ENCODE data around the gene RNF220. TPM values are rescaled to one million over a fixed set of nuclear protein-coding genes. Genes with fewer than 3 reads are reported as not detected.

The RNF220 gene
- total RNA-seq, 1 donor from 2014 or later: 52.5 TPM

GRCh38 chr1:44484155-44484688 is 79.2 kb downstream of the RNF220 start:
- Histone ChIP-seq H3K36me3 (no peaks in the 10 kb centered on the region), H3K27me3 (no peaks in the 10 kb centered on the region), H3K27ac (no peak overlapping the region), H3K4me3 (no peak overlapping the region), H3K4me1 (peaks cover 23% of the 10 kb centered on the region), H3K9me3 (no peaks in the 10 kb centered on the region)
- intact Hi-C loops (cut with DNase I): no loop called here
- TF ChIP-seq POLR2AphosphoS5 (IDR thresholded peaks at IDR 0.05; ENCODE audit: insufficient read depth in 1 of 2, low read depth in 1 of 2) (no peak), POLR2A (IDR thresholded peaks at IDR 0.05) (no peak), CTCF (IDR thresholded peaks at IDR 0.05) (no peak)
- no peak for DNase-seq (ENCODE audit: extremely low spot score in 2 of 2)

GRCh38 chr1:44485229-44485933 is 80.3 kb downstream of the RNF220 start:
- intact Hi-C loops (cut with DNase I): no loop called here
- Histone ChIP-seq H3K4me1 (peaks cover 23% of the 10 kb centered on the region), H3K27me3 (no peaks in the 10 kb centered on the region), H3K27ac (peak overlapping the region; percentile 43), H3K36me3 (no peaks in the 10 kb centered on the region), H3K9me3 (no peaks in the 10 kb centered on the region), H3K4me3 (no peak overlapping the region)
- peak in 1 of 2 donors; percentile 26 for TF ChIP-seq POLR2AphosphoS5 (IDR thresholded peaks at IDR 0.05; ENCODE audit: insufficient read depth in 1 of 2, low read depth in 1 of 2)
- no peak for TF ChIP-seq CTCF (IDR thresholded peaks at IDR 0.05)
- TF ChIP-seq POLR2A (IDR thresholded peaks at IDR 0.05): no peak
- DNase-seq (ENCODE audit: extremely low spot score in 2 of 2): no peak

GRCh38 chr1:44485934-44486460 is 80.9 kb downstream of the RNF220 start:
- no peak for DNase-seq (ENCODE audit: extremely low spot score in 2 of 2)
- Histone ChIP-seq H3K27ac (peak overlapping the region; percentile 43), H3K4me1 (peaks cover 23% of the 10 kb centered on the region), H3K4me3 (no peak overlapping the region), H3K27me3 (no peaks in the 10 kb centered on the region), H3K36me3 (no peaks in the 10 kb centered on the region), H3K9me3 (no peaks in the 10 kb centered on the region)
- intact Hi-C loops (cut with DNase I): no loop called here
- TF ChIP-seq POLR2A (IDR thresholded peaks at IDR 0.05) (no peak), CTCF (IDR thresholded peaks at IDR 0.05) (no peak), POLR2AphosphoS5 (IDR thresholded peaks at IDR 0.05; ENCODE audit: insufficient read depth in 1 of 2, low read depth in 1 of 2) (no peak)

GRCh38 chr1:44489481-44489880 is 84.4 kb downstream of the RNF220 start:
- DNase-seq (ENCODE audit: extremely low spot score in 2 of 2): no peak
- Histone ChIP-seq H3K4me3 (no peak overlapping the region), H3K4me1 (peaks cover 16% of the 10 kb centered on the region), H3K27ac (no peak overlapping the region), H3K27me3 (no peaks in the 10 kb centered on the region), H3K36me3 (no peaks in the 10 kb centered on the region), H3K9me3 (no peaks in the 10 kb centered on the region)
- intact Hi-C loops (cut with DNase I): no loop called here
- no peak for TF ChIP-seq POLR2A (IDR thresholded peaks at IDR 0.05)
- no peak for TF ChIP-seq POLR2AphosphoS5 (IDR thresholded peaks at IDR 0.05; ENCODE audit: insufficient read depth in 1 of 2, low read depth in 1 of 2)
- no peak for TF ChIP-seq CTCF (IDR thresholded peaks at IDR 0.05)
